ENCODE measurements around the gene TP53BP2. TPM values are rescaled to one million over a fixed set of nuclear protein-coding genes. Genes with fewer than 3 reads are reported as not detected.

TP53BP2 gene, protein sequence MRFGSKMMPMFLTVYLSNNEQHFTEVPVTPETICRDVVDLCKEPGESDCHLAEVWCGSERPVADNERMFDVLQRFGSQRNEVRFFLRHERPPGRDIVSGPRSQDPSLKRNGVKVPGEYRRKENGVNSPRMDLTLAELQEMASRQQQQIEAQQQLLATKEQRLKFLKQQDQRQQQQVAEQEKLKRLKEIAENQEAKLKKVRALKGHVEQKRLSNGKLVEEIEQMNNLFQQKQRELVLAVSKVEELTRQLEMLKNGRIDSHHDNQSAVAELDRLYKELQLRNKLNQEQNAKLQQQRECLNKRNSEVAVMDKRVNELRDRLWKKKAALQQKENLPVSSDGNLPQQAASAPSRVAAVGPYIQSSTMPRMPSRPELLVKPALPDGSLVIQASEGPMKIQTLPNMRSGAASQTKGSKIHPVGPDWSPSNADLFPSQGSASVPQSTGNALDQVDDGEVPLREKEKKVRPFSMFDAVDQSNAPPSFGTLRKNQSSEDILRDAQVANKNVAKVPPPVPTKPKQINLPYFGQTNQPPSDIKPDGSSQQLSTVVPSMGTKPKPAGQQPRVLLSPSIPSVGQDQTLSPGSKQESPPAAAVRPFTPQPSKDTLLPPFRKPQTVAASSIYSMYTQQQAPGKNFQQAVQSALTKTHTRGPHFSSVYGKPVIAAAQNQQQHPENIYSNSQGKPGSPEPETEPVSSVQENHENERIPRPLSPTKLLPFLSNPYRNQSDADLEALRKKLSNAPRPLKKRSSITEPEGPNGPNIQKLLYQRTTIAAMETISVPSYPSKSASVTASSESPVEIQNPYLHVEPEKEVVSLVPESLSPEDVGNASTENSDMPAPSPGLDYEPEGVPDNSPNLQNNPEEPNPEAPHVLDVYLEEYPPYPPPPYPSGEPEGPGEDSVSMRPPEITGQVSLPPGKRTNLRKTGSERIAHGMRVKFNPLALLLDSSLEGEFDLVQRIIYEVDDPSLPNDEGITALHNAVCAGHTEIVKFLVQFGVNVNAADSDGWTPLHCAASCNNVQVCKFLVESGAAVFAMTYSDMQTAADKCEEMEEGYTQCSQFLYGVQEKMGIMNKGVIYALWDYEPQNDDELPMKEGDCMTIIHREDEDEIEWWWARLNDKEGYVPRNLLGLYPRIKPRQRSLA
- 10 to 100 TPM; 48.2 to 53.3 TPM for total RNA-seq

DNA sequence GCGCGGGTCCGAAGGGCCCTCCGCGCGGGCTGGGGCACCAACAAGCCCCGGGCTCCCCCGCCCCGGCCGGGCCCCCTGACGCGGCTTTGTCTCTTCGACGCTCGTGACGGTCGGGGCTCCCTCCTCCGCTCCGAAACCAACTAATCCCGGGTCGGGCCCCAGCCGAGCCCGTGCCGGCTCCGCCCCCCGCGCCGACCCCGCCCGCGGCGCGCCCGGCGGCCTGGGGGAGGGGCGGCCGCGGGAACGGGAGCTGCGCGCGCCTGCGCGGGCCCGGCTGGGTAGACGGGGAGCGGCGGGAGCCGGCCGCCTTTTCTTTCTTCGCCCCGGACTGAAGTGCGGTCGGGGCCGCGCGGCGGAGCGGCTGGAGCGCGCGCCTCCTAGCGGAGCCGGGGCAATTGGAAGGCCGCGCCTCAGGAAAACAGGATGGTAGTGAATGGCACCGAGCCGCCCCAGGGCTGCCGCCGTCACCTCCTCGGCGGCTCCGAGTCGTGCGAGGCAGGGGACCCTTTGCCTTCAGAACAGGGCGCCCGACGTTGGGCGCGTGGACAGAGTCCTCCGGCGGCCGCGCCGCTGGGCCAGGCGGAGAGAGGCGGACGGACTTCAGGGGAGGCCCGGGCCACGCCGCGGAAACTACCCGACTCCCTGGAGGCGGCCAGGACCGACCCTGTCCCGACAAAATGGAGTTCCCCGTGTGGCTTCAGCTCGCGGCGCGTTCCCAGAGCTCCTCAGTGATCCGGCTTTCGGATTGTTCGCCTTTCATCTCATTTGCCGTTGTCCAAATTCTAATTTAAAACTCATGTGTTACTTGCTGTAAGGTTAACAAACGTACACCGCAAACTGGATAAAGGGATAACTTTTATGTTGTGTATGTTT, at the start of gene TP53BP2:
Gene TP53BP2 (minus strand): TSS at position 138 of the 873 bp plus-strand sequence. CDS start 267 bp downstream, outside the sequence.

Other genes with a start within 250 kb of the TP53BP2 start
- gene CAPN8, start 180.2 kb downstream of the TP53BP2 start, total RNA-seq, result under 1 TPM in 1 of 2 donors, not detected in 1; 0.34 TPM
- 100 to 1,000 TPM; 111 to 185 TPM for gene CAPN2, start 133.4 kb downstream of the TP53BP2 start, total RNA-seq